B cell (primary cell): ENCODE data around the gene LRIG1. TPM values are rescaled to one million over a fixed set of nuclear protein-coding genes. Genes with fewer than 3 reads are reported as not detected.

ENCODE experiments used
- ATAC-seq: fragments of 200-7000 bp; cut with Tn5 transposase; one replicate; pipeline ENCODE4 v1.10.0; 2021; ENCODE audit warnings: low read depth, mild to moderate bottlenecking, moderate number of reproducible peaks, moderate library complexity
- CTCF ChIA-PET: fragments of 350-600 bp; sonication (Branson Sonifier 250); formaldehyde crosslinking; loops from one replicate; lab custom pipeline; 2021; ENCODE audit warnings: antibody characterized with exemption, inconsistent platforms; lab: Charles Lee
- POLR2A ChIA-PET: fragments of 350-600 bp; sonication (Branson Sonifier 250); formaldehyde crosslinking; loops from one replicate; lab custom pipeline; 2021; ENCODE audit warnings: antibody characterized with exemption; lab: Charles Lee
- DNase-seq: peaks from one replicate; pipeline ENCODE4 v3.0.0; 2013
- H2AFZ ChIP-seq: 2 replicates; pipeline ENCODE4 v1.6.1; 2012; ENCODE audit warnings: mild to moderate bottlenecking, low read depth, low read length; ENCODE audit not compliant: insufficient read depth, poor library complexity, severe bottlenecking
- H3K27ac ChIP-seq, 2 donors: 1 replicate in 1 of 2; 2 replicates in 1 of 2; pipeline ENCODE4 v1.5.1; 2012 to 2013; ENCODE audit warnings: low read length in 2 of 2, mild to moderate bottlenecking in 2 of 2, moderate library complexity in 1 of 2
- H3K27me3 ChIP-seq, 4 experiments: fragments of 200-600 bp in 1 of 4; sonication (generic) in 1 of 4; replicated peaks in 1 of 4; 1 replicate in 2 of 4; 2 replicates in 2 of 4; pipeline versions ENCODE4 v1.6.1 to v1.7.0; 2013 to 2016; ENCODE audit warnings: low read length in 3 of 4, mild to moderate bottlenecking in 2 of 4, mixed read lengths in 1 of 4, moderate library complexity in 1 of 4; ENCODE audit not compliant: insufficient read depth in 4 of 4, control insufficient read depth in 3 of 4; ENCODE audit errors: control extremely low read depth in 1 of 4
- H3K36me3 ChIP-seq, 2 experiments: replicated peaks in 1 of 2; 1 replicate in 1 of 2; 2 replicates in 1 of 2; pipeline versions ENCODE4 v1.6.1 to v1.7.1; 2013; ENCODE audit warnings: low read length in 1 of 2; ENCODE audit not compliant: insufficient read depth in 2 of 2, control insufficient read depth in 1 of 2; ENCODE audit errors: control extremely low read depth in 1 of 2, extremely low read depth in 1 of 2
- H3K4me1 ChIP-seq, 2 donors: fragments of 200-600 bp in 1 of 2; sonication (generic) in 1 of 2; 1 replicate in 1 of 2; 2 replicates in 1 of 2; pipeline versions ENCODE4 v1.5.1 to v1.6.1; 2013 to 2017; ENCODE audit warnings: low read length in 2 of 2; ENCODE audit not compliant: control insufficient read depth in 2 of 2, insufficient read depth in 2 of 2
- H3K4me2 ChIP-seq: replicated peaks from 2 replicates; pipeline ENCODE3; 2012; ENCODE audit warnings: mild to moderate bottlenecking, low read depth, low read length; ENCODE audit not compliant: poor library complexity, severe bottlenecking
- H3K4me3 ChIP-seq, 5 experiments: fragments of 200-600 bp in 1 of 5; sonication (generic) in 1 of 5; 1 replicate in 3 of 5; 2 replicates in 2 of 5; pipeline versions ENCODE4 v1.5.1 to v1.7.0; 2011 to 2016; ENCODE audit warnings: low read length in 4 of 5, mild to moderate bottlenecking in 4 of 5, low read depth in 2 of 5, control low read depth in 1 of 5, moderate library complexity in 1 of 5; ENCODE audit not compliant: insufficient read depth in 1 of 5; ENCODE audit errors: control extremely low read depth in 1 of 5, extremely low read depth in 1 of 5
- H3K79me2 ChIP-seq: fragments of 200-600 bp; sonication (generic); one replicate; pipeline ENCODE4 v1.6.0; 2016; ENCODE audit warnings: low read length; ENCODE audit not compliant: control insufficient read depth, insufficient read depth
- H3K9ac ChIP-seq: fragments of 200-600 bp; sonication (generic); 2 replicates; pipeline ENCODE4 v1.6.1; 2017; ENCODE audit warnings: mild to moderate bottlenecking, low read length, moderate library complexity
- H3K9me3 ChIP-seq, 3 donors: one replicate each; pipeline versions ENCODE4 v1.6.1 to v1.7.1; 2013; ENCODE audit warnings: low read length in 2 of 3; ENCODE audit not compliant: control insufficient read depth in 2 of 3, insufficient read depth in 1 of 3; ENCODE audit errors: control extremely low read depth in 1 of 3
- H4K20me1 ChIP-seq: 2 replicates; pipeline ENCODE4 v1.6.0; 2012; ENCODE audit warnings: mild to moderate bottlenecking, low read length; ENCODE audit not compliant: insufficient read depth, control insufficient read depth, poor library complexity, severe bottlenecking
- H3K27ac Mint-ChIP-seq: one replicate; pipeline ENCODE4 v1.8.0; 2021; ENCODE audit warnings: mixed read lengths
- H3K27me3 Mint-ChIP-seq: one replicate; pipeline ENCODE4 v1.8.0; 2021; ENCODE audit warnings: mixed read lengths
- H3K4me1 Mint-ChIP-seq: one replicate; pipeline ENCODE4 v1.8.0; 2021; ENCODE audit warnings: mixed read lengths
- H3K4me3 Mint-ChIP-seq: one replicate; pipeline ENCODE4 v1.8.0; 2021; ENCODE audit warnings: mixed read lengths
- H3K9me3 Mint-ChIP-seq: one replicate; pipeline ENCODE4 v1.8.0; 2022; ENCODE audit warnings: mixed read lengths; ENCODE audit not compliant: insufficient read depth
- EZH2 ChIP-seq: IDR thresholded peaks from 2 replicates; pipeline ENCODE4 v1.6.1; 2012; ENCODE audit warnings: borderline replicate concordance, low read depth, mild to moderate bottlenecking, moderate library complexity, low read length; ENCODE audit not compliant: insufficient read depth, poor library complexity, severe bottlenecking
- WGBS: methylation state at CpG from one replicate; pipeline ENCODE4 v1.1.5; 2013; ENCODE audit warnings: missing lambda C conversion rate; ENCODE audit not compliant: insufficient coverage; 5-methylcytosine and 5-hydroxymethylcytosine counted together
- intact Hi-C: fragments of 100-400 bp; cut with micrococcal nuclease; formaldehyde crosslinking; loops from one replicate; pipeline ENCODE4 v1.10.0; 2022
- polyA plus RNA-seq: library from polyadenylated mRNA; depleted of rRNA; stranded (reverse); fragments of >200 nt; gene quantifications from 2 replicates; pipeline ENCODE4 v1.2.3, GENCODE V29; 2012
- total RNA-seq, 2 donors: library from RNA; stranded (reverse); fragments of 120-200 nt in 1 of 2; gene quantifications; 1 replicate in 1 of 2; 2 replicates in 1 of 2; pipeline versions ENCODE4 v1.2.3 to v1.2.4, GENCODE V29; 2013 to 2022
- TF ChIP-seq, protein P1 (sequence below): fragments of 200-600 bp; IDR thresholded peaks from one replicate; pipeline ENCODE4 v1.8.0; 2022; ENCODE audit warnings: antibody characterized with exemption, mild to moderate bottlenecking

LRIG1 gene
- total and polyA plus RNA-seq, 2 donors (not counting 1 experiment from before 2014, with no cell fraction given) = 9.2 to 12.4 TPM

DNA sequence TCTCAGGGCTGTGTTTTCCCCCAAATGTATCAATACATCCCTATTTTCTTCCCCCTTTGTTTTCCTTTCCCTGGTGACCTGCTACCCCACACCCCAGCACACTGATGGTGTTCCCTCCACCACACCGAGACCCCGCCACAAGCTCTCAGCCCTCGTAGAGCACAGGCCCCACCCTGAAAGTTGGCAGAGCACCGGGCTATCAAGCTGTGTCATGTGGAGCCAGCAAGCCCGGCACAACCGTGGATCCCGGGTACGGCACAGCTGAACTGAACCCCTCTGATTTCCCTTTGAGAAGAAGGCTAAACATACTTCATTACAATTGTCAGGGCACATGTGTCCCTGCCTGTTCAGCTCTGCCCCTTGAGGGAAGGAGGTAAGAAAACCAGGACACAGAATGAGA is 69.9 kb downstream of the LRIG1 start:
- Histone ChIP-seq H3K27me3 (no peaks in the 10 kb centered on the region), H2AFZ (no peak overlapping the region), H3K4me3 (no peak overlapping the region), H3K36me3 (no peaks in the 10 kb centered on the region), H3K27ac (no peak overlapping the region), H4K20me1 (no peaks in the 10 kb centered on the region), H3K4me1 (no peaks in the 10 kb centered on the region), H3K79me2 (no peaks in the 10 kb centered on the region), H3K9me3 (no peaks in the 10 kb centered on the region), H3K4me2 (no peak overlapping the region), H3K9ac (no peak overlapping the region)
- H3K4me1 Mint-ChIP-seq = no peaks in the 10 kb centered on the region
- no peak overlapping the region for H3K27ac Mint-ChIP-seq
- no peak overlapping the region for H3K4me3 Mint-ChIP-seq
- intact Hi-C loops = no loop called here
- no peaks in the 10 kb centered on the region for H3K27me3 Mint-ChIP-seq
- TF ChIP-seq, protein P1, sequence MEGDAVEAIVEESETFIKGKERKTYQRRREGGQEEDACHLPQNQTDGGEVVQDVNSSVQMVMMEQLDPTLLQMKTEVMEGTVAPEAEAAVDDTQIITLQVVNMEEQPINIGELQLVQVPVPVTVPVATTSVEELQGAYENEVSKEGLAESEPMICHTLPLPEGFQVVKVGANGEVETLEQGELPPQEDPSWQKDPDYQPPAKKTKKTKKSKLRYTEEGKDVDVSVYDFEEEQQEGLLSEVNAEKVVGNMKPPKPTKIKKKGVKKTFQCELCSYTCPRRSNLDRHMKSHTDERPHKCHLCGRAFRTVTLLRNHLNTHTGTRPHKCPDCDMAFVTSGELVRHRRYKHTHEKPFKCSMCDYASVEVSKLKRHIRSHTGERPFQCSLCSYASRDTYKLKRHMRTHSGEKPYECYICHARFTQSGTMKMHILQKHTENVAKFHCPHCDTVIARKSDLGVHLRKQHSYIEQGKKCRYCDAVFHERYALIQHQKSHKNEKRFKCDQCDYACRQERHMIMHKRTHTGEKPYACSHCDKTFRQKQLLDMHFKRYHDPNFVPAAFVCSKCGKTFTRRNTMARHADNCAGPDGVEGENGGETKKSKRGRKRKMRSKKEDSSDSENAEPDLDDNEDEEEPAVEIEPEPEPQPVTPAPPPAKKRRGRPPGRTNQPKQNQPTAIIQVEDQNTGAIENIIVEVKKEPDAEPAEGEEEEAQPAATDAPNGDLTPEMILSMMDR = no peak
- no peak for TF ChIP-seq EZH2
- ChIA-PET CTCF (no interaction called here), POLR2A (no interaction called here)
- DNase-seq (no peak), ATAC-seq (no peak)
- WGBS = 100% methylated on average over 5 of the region's 8 CpGs
- H3K9me3 Mint-ChIP-seq = no peaks in the 10 kb centered on the region

GRCh38 chr3:66428733-66429132 is 72.1 kb downstream of the LRIG1 start:
- WGBS = 75% methylated on average over 4 of the region's 5 CpGs
- no peak overlapping the region for H3K27ac Mint-ChIP-seq
- H3K27ac ChIP-seq = no peak overlapping the region
- no peaks in the 10 kb centered on the region for H3K4me1 Mint-ChIP-seq
- H3K9ac ChIP-seq = no peak overlapping the region
- DNase-seq (no peak), ATAC-seq (no peak)
- H3K36me3 ChIP-seq = no peaks in the 10 kb centered on the region
- TF ChIP-seq, protein P1 = no peak
- TF ChIP-seq EZH2 = no peak
- intact Hi-C loops = no loop called here
- no peaks in the 10 kb centered on the region for H3K79me2 ChIP-seq
- H2AFZ ChIP-seq = no peak overlapping the region
- no peaks in the 10 kb centered on the region for H3K9me3 Mint-ChIP-seq
- ChIA-PET CTCF (no interaction called here), POLR2A (no interaction called here)
- H3K27me3 ChIP-seq = no peaks in the 10 kb centered on the region
- H4K20me1 ChIP-seq = no peaks in the 10 kb centered on the region
- no peak overlapping the region for H3K4me2 ChIP-seq
- no peaks in the 10 kb centered on the region for H3K9me3 ChIP-seq
- no peak overlapping the region for H3K4me3 Mint-ChIP-seq
- H3K4me1 ChIP-seq = no peaks in the 10 kb centered on the region
- H3K27me3 Mint-ChIP-seq = no peaks in the 10 kb centered on the region
- no peak overlapping the region for H3K4me3 ChIP-seq
